Endodermal cell (in vitro differentiated cells): ENCODE results near the gene OR5C1. TPM values are rescaled to one million over a fixed set of nuclear protein-coding genes. Genes with fewer than 3 reads are reported as not detected.

ENCODE experiments used
- DNase-seq: peaks from one replicate; pipeline ENCODE4 v3.0.0-alpha.2; 2017
- H3K27ac ChIP-seq: 2 replicates; pipeline ENCODE4 v1.5.1; 2013; ENCODE audit warnings: mild to moderate bottlenecking, low read depth, low read length, moderate library complexity
- H3K27me3 ChIP-seq: 2 replicates; pipeline ENCODE4 v1.6.1; 2013; ENCODE audit warnings: mild to moderate bottlenecking, low read length, moderate library complexity; ENCODE audit not compliant: insufficient read depth, control insufficient read depth, poor library complexity, severe bottlenecking
- H3K36me3 ChIP-seq: 2 replicates; pipeline ENCODE4 v1.7.0; 2013; ENCODE audit warnings: mild to moderate bottlenecking, low read length, moderate library complexity; ENCODE audit not compliant: control insufficient read depth, insufficient read depth
- H3K4me1 ChIP-seq: one replicate; pipeline ENCODE4 v1.7.0; 2013; ENCODE audit warnings: low read length; ENCODE audit not compliant: control insufficient read depth, insufficient read depth
- H3K4me3 ChIP-seq: 2 replicates; pipeline ENCODE4 v1.5.1; 2013; ENCODE audit warnings: mild to moderate bottlenecking, low read length, moderate library complexity
- H3K9ac ChIP-seq: 2 replicates; pipeline ENCODE4 v1.6.1; 2013; ENCODE audit warnings: mild to moderate bottlenecking, low read length, moderate library complexity; ENCODE audit not compliant: poor library complexity, severe bottlenecking; ENCODE audit errors: extremely low read depth
- H3K9me3 ChIP-seq: 2 replicates; pipeline ENCODE4 v1.6.1; 2013; ENCODE audit warnings: mild to moderate bottlenecking, low read length, moderate library complexity; ENCODE audit not compliant: control insufficient read depth
- H3K27ac Mint-ChIP-seq: 2 replicates; pipeline ENCODE4 v1.8.0; 2020; ENCODE audit warnings: mixed read lengths
- H3K27me3 Mint-ChIP-seq: 2 replicates; pipeline ENCODE4 v1.8.0; 2021; ENCODE audit warnings: mild to moderate bottlenecking, mixed read lengths; ENCODE audit not compliant: insufficient read depth
- H3K36me3 Mint-ChIP-seq: 2 replicates; pipeline ENCODE4 v1.8.0; 2020; ENCODE audit warnings: low read depth, mixed read lengths
- H3K4me1 Mint-ChIP-seq: 2 replicates; pipeline ENCODE4 v1.8.0; 2020; ENCODE audit warnings: mixed read lengths
- H3K4me3 Mint-ChIP-seq: 2 replicates; pipeline ENCODE4 v1.8.0; 2020; ENCODE audit warnings: mild to moderate bottlenecking, moderate library complexity, mixed read lengths
- H3K9me3 Mint-ChIP-seq: 2 replicates; pipeline ENCODE4 v1.8.0; 2020; ENCODE audit warnings: mild to moderate bottlenecking, mixed read lengths
- WGBS, 2 experiments: methylation state at CpG; one replicate each; pipeline versions ENCODE4 v1.1.5 to v1.1.7; 2013; ENCODE audit warnings: missing lambda C conversion rate in 2 of 2, mixed read lengths in 1 of 2; ENCODE audit not compliant: insufficient coverage in 1 of 2, insufficient read length in 1 of 2; 5-methylcytosine and 5-hydroxymethylcytosine counted together
- long read RNA-seq, 4 experiments: library from polyadenylated mRNA in 2 of 4; library from RNA in 1 of 4; library from capped mRNA in 1 of 4; stranded (forward) in 3 of 4; unstranded in 1 of 4; transcript quantifications; one replicate each; pipeline ENCODE4 v2.0.0, GENCODE V29; 2020 to 2021; ENCODE audit warnings: inconsistent platforms in 1 of 4
- polyA plus RNA-seq, 2 experiments: library from polyadenylated mRNA; stranded (reverse); fragments of 50-300 nt; gene quantifications; one replicate each; pipeline ENCODE4 v1.2.3, GENCODE V29; 2013
- total RNA-seq, 2 donors: library from RNA; stranded (reverse); fragmentation: NEBNext Ultra II Directional in 1 of 2; extraction: Animal tissue kit (Norgen Biotek cat#: 25700) in 1 of 2; gene quantifications; 2 replicates in 1 of 2; 3 replicates in 1 of 2; pipeline ENCODE4 v1.2.1, GENCODE V29; 2021
- TF ChIP-seq, protein P1 (sequence below): fragments of 200-600 bp; sonication (generic); conservative IDR thresholded peaks from 2 replicates; pipeline ENCODE4 v1.5.0; 2021; ENCODE audit warnings: antibody characterized with exemption, mild to moderate bottlenecking

The OR5C1 gene
- not detected for total RNA-seq
- not detected for polyA plus RNA-seq (2013, experiment 1 of 2)
- not detected for polyA plus RNA-seq (2013, experiment 2 of 2)
- long read RNA-seq, experiment 1 = 0 reads
- long read RNA-seq, experiment 2 = 0 reads
- long read RNA-seq, experiment 3 = 0 reads
- long read RNA-seq, experiment 4 = 0 reads

DNA sequence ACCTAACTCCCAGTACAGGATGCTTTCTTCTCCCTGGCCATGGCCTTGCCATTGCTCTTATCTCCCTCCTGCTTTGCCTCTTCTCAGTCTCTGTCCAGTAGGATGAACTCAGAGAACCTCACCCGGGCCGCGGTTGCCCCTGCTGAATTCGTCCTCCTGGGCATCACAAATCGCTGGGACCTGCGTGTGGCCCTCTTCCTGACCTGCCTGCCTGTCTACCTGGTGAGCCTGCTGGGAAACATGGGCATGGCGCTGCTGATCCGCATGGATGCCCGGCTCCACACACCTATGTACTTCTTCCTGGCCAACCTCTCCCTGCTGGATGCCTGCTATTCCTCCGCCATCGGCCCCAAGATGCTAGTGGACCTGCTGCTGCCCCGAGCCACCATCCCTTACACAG lies at the start of gene OR5C1:
TSS of gene OR5C1 (plus strand) at position 103 of the 400 bp plus-strand sequence. CDS start at position 103, 0 bp downstream.
- no peak within 1 kb of the TSS for H3K4me3 Mint-ChIP-seq
- peaks cover 6% of the 10 kb centered on the region for H3K9me3 Mint-ChIP-seq
- no peak within 1 kb of the TSS for H3K27ac Mint-ChIP-seq
- TF ChIP-seq, protein P1, sequence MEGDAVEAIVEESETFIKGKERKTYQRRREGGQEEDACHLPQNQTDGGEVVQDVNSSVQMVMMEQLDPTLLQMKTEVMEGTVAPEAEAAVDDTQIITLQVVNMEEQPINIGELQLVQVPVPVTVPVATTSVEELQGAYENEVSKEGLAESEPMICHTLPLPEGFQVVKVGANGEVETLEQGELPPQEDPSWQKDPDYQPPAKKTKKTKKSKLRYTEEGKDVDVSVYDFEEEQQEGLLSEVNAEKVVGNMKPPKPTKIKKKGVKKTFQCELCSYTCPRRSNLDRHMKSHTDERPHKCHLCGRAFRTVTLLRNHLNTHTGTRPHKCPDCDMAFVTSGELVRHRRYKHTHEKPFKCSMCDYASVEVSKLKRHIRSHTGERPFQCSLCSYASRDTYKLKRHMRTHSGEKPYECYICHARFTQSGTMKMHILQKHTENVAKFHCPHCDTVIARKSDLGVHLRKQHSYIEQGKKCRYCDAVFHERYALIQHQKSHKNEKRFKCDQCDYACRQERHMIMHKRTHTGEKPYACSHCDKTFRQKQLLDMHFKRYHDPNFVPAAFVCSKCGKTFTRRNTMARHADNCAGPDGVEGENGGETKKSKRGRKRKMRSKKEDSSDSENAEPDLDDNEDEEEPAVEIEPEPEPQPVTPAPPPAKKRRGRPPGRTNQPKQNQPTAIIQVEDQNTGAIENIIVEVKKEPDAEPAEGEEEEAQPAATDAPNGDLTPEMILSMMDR = no peak
- peaks cover 10% of the 10 kb centered on the region for H3K4me1 ChIP-seq
- H3K27me3 Mint-ChIP-seq = peaks cover 16% of the 10 kb centered on the region
- 88 to 97% methylated on average over 7 to 12 of the region's 12 CpGs for WGBS, 2 experiments
- H3K36me3 ChIP-seq = no peaks in the 10 kb centered on the region
- H3K27ac ChIP-seq = no peak within 1 kb of the TSS
- peaks cover 11% of the 10 kb centered on the region for H3K27me3 ChIP-seq
- no peak within 1 kb of the TSS for H3K4me3 ChIP-seq
- peaks cover 10% of the 10 kb centered on the region for H3K4me1 Mint-ChIP-seq
- no peaks in the 10 kb centered on the region for H3K36me3 Mint-ChIP-seq
- no peak for DNase-seq
- H3K9me3 ChIP-seq = no peaks in the 10 kb centered on the region
- H3K9ac ChIP-seq = no peak within 1 kb of the TSS

DNA sequence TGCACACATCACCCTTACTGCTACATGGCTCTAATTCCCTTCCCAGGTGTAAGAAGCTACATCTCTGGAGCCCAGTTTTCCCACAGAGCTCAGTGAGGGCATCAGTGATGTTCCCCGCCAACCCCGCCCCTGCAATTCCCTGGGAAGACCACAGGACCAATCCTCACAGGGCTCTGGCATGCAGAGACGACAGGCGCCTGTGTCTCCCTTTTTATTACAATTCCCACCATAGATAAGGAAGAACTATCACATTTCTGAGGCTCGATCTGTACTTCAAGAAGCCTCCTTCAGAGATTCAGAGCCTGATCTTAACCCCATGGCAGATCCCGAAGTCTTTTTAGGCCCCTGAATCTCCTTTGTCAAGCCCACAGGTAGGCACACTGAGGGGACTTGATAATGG lies 46.7 kb upstream of the OR5C1 start, which contains the start of gene OR1L6:
TSS of gene OR1L6 (plus strand) at position 301 of the 400 bp plus-strand sequence. CDS start 7,545 bp downstream, outside the sequence.
- no peaks in the 10 kb centered on the region for H3K36me3 Mint-ChIP-seq
- Histone ChIP-seq H3K9ac (no peak within 1 kb of the TSS), H3K4me3 (no peak within 1 kb of the TSS), H3K9me3 (peaks cover 31% of the 10 kb centered on the region), H3K27ac (no peak within 1 kb of the TSS), H3K27me3 (no peaks in the 10 kb centered on the region), H3K36me3 (no peaks in the 10 kb centered on the region), H3K4me1 (no peaks in the 10 kb centered on the region)
- TF ChIP-seq, protein P1 = no peak
- no peak within 1 kb of the TSS for H3K4me3 Mint-ChIP-seq
- no peaks in the 10 kb centered on the region for H3K27me3 Mint-ChIP-seq
- H3K27ac Mint-ChIP-seq = no peak within 1 kb of the TSS
- peak; percentile 42 for DNase-seq
- peaks cover 71% of the 10 kb centered on the region for H3K9me3 Mint-ChIP-seq
- no peaks in the 10 kb centered on the region for H3K4me1 Mint-ChIP-seq
- WGBS, 2 experiments = 74 to 77% methylated on average over 5 to 6 of the region's 6 CpGs

- 28% methylated on average over 2 of the region's 2 CpGs; no CpG with 5 or more reads in 1 of the 2 experiments for WGBS, 2 experiments
Observed at GRCh38 chr9:122754825-122755224, 33.9 kb upstream of the OR5C1 start.

More at GRCh38 chr9:122754825-122755224, 33.9 kb upstream of the OR5C1 start:
- H3K27ac ChIP-seq = no peak overlapping the region
- H3K4me1 Mint-ChIP-seq = no peaks in the 10 kb centered on the region
- H3K4me3 Mint-ChIP-seq = no peak overlapping the region
- no peak overlapping the region for H3K27ac Mint-ChIP-seq
- peaks cover 40% of the 10 kb centered on the region for H3K9me3 ChIP-seq
- H3K4me3 ChIP-seq = no peak overlapping the region
- H3K36me3 Mint-ChIP-seq = no peaks in the 10 kb centered on the region
- no peaks in the 10 kb centered on the region for H3K36me3 ChIP-seq
- no peak overlapping the region for H3K9ac ChIP-seq
- DNase-seq = no peak
- no peaks in the 10 kb centered on the region for H3K27me3 ChIP-seq
- TF ChIP-seq, protein P1 = no peak
- no peaks in the 10 kb centered on the region for H3K27me3 Mint-ChIP-seq
- H3K4me1 ChIP-seq = no peaks in the 10 kb centered on the region
- peaks cover 84% of the 10 kb centered on the region for H3K9me3 Mint-ChIP-seq
